ENCODE measurements around the gene CTRB1.

CTRB1 gene

DNA sequence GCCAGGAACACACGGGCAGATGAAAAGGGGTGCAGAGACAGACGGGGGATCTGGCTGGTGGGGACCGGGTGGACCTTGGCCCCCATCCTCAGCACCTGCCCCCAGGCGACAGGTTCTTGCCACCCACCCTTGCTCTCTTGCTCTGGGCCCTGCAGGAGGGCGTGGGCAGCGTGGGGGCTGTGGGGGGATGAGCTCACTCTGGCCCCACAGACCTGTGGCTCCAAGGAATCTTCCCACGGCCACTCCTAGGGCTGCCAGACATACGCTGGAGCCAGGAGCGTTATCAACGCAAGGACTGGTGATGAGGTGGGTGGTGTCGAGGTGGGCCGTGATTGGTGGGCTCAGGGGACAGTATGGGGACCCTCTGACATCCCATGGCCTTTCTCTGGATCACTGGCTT, 6.3 kb downstream of the CTRB1 start:
- in situ Hi-C loops (cut with MboI; ENCODE audit: low sequenced_read_pairs) = no loop called here

DNA sequence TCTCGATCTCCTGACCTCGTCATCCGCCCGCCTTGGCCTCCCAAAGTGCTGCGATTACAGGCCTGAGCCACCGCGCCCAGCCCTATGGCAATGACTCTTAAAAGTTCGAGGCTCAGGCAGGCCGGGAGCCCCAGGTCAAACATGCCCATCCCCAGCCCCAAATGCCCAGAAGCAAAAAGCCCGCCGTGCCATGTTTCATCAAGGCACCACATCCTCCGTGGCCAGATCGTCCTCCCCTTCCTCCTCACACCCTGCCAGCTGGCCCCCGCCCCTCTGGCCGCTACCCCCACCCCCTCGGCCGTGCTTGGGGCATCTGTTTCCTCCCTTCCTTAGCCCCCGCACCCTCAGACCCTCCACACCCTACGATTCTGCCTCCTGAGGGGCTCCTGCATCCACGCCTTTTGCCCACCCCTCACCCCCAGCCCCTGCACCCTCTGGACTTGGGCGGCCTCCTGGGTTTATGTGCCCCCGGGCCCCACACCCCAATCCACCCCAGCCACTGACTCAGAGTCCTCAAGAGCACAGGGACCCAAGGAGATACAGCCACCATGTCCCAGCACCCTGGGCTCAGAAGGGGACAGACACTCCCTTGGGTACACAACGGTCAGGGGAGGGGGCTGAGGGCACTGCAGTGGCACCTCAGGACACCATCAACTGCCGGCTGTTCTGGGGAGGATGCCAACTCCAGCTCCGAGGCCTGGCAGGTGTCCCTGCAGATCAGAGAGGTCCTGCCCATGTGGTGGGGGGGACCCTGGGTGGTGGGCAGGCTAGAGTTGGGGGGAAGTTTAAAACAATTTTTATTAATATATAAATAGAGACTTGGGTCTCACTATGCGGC, 7.1 kb downstream of the CTRB1 start:
- in situ Hi-C loops (cut with MboI; ENCODE audit: low sequenced_read_pairs) = no loop called here

DNA sequence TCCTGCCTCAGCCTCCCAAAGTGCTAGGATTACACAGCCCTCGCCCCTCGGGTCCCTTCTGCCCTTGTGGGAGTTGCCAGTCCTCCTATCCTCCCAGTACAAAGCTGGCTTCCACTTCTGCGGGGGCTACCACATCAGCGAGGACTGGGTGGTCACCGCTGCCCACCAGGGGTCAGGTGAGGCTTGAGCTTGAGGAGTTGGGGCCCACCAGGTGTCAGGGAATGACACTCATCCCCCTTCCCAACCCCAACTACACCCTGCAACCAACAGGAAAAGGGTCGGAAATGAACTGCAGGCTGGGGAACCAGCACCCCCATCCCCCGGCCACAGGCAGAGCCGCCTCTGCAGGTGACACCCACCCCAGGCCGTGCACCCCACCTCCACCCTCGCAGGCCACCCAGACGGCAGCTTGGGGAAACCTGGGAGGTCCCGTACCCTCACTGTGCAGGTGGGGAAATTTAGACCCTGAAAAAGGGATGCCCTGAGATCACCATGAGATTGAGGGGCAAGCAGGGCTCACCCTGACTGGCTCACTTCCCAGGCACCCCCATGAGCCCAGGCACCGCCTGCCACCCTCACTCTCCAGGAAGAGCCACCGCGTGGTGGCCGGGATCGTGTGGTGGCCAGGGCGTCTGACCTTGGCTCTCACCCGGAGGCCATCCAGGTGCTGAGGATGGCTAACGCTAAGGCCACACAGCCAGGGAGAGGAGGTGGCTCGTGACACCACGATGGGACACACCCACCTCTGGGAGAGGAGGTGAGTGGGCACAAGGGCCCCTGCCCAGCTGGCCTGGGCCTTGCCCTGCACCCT, 8.0 kb downstream of the CTRB1 start:
- in situ Hi-C loops (cut with MboI; ENCODE audit: low sequenced_read_pairs) = no loop called here

DNA sequence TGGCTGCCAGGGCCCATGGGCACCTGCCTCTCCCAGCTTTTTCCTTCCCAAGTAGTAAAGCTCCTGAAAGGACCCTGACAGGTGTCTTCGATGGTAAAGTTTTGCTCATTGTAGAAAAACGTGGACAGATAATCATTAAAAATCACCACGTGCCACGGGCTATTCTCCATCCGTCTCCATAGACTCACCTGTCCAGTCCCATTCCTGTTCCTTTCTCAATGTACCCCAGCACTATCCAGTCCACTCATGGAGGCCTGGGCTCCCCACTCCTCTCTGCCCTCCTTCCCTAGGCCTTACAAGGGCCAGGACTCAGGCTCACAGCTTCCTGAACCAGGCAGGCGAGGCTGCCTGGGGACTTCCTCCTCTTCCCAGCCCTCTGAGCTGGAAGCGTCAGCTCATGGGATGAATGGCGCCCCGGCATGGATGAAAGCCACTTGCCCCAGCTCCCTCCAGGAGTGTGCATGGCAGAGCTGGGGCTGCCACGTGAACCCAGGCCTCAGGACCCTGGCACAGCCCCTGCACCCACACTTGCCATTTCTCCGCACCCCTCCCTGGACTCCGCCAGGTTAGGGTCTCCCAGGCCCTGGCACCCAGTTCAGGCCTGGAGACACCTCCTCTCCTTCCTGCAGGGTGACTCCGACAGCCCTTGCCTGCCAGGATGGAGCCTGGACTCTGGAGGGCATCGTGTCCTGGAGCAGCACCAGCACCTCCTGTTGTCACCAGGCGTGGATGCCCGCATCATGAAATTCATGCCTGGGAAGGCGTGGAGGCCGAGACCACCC, 8.8 kb downstream of the CTRB1 start:
- in situ Hi-C loops (cut with MboI; ENCODE audit: low sequenced_read_pairs) = no loop called here

DNA sequence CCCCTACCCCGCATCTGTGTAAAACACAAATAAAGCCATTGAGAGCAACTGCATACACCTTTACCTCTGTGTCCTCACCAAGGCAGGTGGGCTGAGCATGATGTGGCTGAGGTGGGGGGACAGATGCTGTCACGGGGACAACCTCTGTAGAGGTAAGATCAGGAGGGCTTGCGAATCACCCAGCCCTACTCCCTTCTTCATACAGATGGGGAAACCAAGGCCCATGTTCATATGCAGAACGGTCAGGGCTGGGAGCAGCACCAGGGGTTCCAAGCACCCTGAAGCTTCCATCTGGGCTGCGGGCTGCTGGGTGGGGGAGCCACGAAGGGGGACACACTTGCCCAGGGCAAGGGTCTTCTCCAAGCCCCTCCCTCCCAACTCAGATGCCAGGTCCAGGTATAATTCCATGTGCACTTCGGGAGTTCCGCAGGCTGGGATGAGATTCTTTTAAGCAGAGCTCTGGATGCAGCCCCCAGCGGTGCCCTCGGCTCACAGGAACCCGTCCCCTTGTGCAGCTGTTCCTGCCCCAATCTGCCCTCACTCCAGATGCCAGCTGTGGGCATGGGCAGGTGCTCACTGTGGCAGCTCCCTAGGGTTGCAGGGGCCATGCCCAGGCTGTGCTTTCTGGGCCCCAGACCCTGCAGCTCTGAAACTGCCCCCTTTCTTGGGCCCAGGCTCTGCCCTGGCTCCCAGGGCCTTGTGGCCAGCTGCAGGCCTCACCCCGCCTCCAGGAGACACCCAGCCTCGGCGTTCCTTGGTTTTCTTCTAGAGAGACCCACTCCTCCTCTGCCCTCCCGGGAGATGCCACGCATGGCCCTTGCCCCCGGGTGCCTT, 9.6 kb downstream of the CTRB1 start:
- in situ Hi-C loops (cut with MboI; ENCODE audit: low sequenced_read_pairs) = no loop called here

DNA sequence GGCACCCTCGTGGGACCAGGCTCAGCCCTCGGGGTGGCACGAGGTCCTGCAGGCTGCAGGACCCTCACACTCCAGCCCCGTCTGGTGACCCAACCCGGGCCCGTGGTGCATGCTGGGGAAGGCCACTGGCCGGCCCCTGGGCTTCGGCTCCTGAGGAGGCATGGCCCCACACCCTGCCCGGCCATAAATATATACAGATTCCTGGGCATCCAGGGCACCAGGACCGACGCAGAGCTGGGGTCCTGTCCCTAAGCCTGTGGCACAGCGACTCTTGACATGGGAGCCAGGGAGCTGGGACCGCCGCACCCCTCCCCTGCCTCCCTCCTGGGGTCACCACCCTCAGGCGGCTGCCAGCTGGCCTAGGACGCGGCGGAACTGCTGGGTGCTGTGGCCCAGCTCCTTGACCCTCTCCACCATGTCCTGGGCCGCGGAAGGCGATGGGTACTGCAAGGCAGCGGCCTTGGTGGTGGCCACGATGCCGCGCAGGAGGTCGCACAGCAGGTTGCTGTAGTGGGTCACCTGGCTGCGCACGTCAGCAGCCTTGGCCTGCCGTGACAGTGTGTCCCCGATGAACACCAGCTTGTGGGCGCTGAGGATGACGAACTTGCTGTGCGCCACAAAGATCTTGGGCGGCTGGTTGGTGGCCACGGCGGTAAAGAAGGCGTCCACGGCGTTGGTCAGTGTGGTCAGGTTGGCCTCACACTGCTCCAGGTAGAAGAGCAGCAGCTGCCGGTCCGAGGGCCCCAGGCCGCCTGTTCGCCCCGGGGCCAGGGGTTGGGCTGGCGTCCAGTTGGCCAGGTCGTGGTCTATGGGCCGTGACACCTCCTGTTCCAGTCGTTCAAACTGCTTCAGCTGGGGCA, 10.6 kb downstream of the CTRB1 start:
- in situ Hi-C loops (cut with MboI; ENCODE audit: low sequenced_read_pairs) = no loop called here

DNA sequence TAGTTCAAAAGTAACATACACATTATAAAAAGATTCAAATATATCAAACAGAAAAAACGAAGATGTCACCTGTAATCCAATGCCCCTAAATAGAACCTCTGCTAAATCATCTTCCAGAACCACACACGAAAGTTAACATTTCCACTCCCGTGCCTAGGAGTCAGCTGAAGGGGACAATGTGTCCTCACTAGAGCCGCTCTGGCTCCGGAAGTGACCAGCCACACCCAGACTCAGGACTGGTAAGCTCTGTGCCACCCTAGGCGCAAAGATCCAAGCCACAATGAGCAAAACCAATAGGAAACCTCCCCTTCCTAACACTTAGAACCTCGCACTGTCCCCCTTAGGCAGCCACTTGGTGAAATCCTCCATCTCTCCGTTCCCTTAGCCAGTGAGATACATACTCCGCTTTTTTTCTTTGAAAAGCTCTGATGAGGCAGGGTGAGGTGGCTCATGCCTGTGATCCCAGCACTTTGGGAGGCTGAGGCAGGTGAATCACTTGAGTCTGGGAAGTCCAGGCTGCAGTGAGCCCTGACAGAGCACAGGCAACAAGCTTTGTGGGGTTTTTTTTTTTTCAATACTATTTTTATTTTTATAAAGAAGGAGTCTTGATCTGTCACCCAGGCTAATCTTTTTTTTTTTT, 11.8 kb downstream of the CTRB1 start:
- in situ Hi-C loops (cut with MboI; ENCODE audit: low sequenced_read_pairs) = no loop called here

DNA sequence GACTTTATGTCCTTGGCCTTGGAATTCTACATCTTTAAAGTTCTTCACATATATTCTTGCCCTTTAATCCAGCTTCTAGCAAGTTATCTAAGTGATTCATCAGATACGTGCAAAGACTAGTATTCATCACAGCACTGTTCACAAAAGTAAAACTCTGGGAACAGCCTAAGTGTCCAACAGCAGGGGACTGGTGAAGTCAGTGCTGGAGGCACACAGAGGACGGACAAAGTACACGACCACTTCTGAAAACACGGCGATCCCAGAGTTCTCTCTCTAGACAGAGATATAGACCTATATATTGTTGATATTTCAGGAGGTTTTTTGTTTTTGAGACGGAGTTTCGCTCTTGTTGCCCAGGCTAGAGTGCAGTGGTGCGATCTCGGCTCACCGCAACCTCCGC, 12.8 kb downstream of the CTRB1 start:
- in situ Hi-C loops (cut with MboI; ENCODE audit: low sequenced_read_pairs) = no loop called here

DNA sequence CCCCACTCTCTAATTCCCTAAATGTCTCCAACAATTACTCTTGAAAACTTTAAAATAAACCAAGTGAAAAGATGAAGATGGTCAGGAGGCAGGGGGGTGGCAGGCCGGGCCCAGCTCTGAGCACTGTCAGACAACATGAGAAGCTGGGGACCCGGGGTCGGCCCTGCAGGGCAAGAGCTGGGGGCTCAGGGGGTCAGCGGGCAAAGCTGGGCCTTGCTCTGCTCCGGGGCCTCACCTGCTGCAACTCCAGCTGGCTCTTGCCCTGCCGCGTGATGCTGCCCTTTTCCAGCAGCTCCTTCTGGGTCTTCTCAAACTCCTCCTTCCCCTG, 14.8 kb downstream of the CTRB1 start:
- in situ Hi-C loops (cut with MboI; ENCODE audit: low sequenced_read_pairs) = no loop called here

DNA sequence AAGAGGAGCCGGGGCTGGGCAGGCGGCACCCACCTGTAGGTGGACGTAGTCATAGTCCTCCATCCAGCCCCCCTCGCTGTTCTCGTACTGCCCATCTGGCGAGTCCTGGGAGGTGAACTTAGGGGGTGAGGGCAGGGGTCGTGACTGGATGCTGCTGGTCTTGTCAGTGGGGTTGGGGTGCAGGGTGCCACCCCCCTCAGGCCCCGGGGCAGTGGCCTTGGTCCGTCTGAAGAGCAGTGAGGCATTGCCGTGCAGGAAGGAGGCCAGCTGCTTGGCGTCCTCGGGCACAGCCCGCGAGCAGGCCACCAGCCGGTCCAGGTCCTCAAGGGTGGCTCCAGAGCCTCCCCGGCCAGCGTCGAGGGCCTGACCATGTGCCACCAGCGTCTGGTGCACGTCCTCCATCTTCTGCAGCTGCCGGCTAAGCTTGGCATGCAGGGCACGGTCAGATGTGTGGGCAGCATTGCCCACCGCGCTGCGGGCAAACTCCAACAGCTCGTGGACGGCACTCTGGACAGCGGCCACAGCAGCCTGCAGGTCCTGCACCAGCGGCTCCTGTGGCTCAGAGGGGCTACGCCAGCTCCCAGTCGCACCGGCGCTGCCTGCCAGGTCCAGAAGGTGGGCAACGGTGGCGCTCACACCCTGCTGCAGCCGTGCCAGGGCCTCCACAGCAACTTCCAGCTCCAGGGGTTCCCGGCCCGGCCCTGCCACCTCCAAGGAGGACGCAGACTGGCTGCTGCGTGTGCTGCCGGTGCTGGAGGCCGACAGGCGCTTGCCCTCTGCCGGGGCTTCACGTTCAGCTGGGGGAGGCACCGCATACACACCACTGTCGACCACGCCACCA, 16.3 kb downstream of the CTRB1 start:
- in situ Hi-C loops (cut with MboI; ENCODE audit: low sequenced_read_pairs) = no loop called here

DNA sequence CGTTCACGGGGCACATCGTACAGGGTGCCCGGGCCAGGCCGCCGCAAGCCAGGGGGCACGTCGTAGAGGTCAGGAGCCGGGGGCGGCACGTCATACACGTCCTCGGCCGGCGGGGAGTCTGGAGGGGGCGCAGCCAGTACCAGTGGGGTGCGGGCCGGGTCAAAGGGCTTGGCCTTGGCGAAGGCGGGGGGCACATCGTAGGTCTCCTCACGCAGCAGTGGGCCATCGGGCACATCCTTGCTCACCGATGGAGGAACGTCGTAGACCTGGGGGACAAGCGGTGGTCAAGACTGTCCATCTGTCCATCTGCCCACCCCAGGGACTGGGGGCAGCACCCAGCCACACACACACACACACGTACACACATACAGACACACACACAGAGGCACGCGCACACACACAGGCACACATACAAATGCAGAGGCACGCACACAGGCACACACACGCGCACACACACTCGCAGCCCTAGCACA, 17.0 kb downstream of the CTRB1 start:
- in situ Hi-C loops (cut with MboI; ENCODE audit: low sequenced_read_pairs) = no loop called here

DNA sequence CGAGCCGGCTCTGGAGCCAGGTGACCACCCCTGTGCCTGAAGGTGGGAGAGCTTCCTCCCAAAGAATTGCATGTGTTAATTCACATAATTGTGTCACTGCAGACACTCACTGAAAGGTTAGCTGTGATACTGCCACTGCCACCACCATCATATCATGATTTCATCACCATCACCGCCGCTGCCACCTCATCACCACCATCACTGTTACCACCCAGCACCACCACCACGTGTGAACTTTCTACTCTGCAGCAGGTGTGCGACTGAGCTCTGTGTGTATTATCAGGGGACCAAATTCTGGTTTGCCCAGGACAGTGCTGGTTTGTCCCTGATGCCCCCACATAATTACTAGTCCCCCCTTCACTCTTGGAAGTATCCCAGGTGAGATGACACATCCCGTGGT, 17.4 kb downstream of the CTRB1 start:
- in situ Hi-C loops (cut with MboI; ENCODE audit: low sequenced_read_pairs) = no loop called here

DNA sequence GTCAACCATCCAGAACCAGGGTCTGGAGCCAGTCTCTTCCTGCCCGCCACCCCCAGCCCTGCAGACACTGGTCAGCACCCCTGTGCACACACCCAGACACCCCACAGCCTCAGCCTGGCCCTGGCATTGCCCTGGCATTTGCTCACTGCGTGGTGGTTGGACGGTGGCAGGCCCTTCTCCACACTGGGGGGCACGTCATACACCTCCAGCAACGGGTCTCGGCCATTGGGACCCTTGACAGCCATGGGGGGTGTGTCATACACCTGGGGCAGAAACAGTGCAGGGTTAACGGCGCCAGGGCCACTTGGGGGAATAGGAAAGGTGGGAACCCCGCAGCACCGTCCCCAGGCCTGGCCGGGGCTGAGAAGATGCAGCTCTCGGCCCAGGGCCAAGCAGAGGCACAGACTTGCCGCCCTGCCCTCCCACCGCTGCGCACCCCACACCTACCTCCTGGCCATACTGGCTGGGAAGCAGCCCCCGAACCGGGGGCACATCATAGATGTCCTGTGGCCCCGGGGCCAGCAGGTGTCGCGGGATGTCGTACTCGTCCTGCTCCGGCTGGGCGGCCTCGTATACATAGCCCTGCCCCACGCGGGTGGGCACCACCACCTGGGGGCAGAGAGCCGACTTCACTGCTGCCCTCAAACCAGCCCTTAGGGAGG, 18.1 kb downstream of the CTRB1 start:
- in situ Hi-C loops (cut with MboI; ENCODE audit: low sequenced_read_pairs) = no loop called here

DNA sequence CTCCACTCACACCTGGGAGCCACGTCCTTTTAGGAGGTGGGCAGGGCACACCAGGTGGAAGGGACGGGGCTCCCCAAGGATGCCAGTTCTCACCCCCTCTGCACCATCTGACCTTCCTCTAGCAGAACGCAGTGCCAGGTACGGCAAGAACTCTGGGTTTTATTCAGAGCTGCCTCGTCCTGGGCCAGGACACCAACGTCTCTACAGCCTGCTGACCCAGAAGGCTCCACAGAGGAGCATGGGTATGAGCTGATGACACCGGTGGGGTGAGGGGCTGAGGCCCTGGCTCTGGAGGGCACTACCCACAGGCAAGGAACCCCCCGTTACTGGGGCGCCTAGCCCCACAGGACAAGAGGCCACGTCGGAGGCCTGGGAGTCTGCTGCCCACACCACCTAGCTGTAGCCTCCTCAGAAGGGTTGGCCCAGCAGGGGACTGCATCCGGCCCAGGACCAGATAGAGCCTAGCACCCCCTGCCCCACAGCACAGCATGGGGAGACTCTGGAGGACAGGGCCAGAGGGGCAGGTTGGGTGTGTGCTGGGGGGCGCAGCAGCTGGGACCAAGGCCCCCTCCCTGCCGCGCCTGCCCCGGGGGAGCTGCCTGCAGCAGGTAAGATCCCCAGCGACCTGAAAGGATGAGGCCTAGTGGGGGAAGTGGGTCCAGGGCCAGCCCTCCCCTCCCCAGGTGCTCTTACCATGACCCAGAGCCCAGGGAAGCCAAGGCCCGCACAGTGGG, 18.8 kb downstream of the CTRB1 start:
- in situ Hi-C loops (cut with MboI; ENCODE audit: low sequenced_read_pairs) = no loop called here

DNA sequence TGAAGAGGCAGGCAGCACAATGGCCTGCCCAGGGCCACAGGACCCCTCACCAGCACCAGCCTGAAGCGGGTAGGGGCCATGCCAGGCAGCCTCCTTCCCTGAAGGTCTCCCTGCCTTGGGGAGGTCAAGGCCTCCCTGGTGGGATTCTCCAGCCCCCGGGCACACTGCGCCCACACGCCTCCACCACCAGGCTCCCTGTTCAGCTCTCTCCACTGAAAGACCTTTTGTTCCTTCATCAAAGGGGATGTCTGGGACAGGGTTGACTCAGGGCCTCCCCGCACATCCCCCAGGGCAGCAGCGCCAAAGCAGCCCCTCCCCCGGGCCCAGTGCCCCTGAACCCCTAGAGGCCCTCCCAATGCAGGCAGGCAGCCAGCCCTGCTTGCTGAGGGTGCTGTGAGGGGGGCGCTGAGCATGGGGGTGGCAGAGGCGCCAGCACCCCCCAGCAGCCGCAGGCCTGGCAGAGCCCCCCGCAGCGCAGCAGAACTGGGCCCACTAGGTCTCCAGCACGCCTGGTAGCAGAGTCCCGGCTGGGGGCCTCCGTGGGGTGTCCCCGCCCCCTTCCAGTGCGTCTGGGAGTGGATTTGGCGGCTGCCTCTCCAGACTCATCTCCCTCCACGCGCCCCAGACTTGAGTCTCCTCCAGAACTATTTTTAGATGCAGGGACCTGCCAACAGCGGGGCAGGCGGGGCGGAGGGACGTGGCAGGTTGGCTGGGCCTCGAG, 19.5 kb downstream of the CTRB1 start:
- in situ Hi-C loops (cut with MboI; ENCODE audit: low sequenced_read_pairs) = no loop called here

DNA sequence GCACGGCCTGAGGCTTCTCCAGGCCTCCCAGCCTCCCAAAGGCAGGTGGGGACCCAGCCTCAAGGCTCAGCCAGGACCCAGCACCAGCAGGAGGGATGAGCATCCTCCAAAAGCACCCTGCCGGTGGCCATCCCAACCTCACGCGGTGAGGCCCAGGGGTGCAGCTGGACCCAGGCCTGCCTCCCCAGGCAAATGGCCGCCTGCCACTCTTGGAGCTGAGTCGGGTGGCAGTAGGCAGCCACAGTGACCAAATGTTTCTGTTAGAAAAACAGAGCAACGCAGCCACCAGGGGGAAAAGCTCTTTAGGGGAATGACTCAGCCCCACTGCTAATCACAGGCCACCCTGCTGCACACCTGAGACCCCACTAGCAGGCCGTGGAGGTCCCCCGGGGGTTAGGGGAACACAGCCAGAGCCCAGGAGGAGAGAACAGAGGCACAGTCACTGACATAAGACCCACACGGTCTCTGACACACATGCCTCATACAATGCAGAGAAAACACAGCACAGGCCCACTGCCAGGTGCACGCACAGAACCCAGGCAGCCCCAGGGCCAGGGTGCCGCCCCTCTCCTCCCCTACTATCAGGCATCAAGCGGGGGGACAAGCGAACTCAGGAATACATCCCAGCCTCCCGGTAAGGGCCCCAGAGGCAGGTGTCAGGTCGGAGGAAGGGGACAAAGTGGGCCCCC, 20.2 kb downstream of the CTRB1 start:
- in situ Hi-C loops (cut with MboI; ENCODE audit: low sequenced_read_pairs) = no loop called here

Measured in hTERT RPE-1 (cell line).